Ramos (cell line): Measurements from ENCODE around the gene DHRS4L2.
"Not testable (repeated sequence)": the region's sequence is repeated elsewhere in the genome, so short reads cannot be mapped to it uniquely, and the experiment has no call there.

Experiments used
- in situ Hi-C: fragments of 300-500 bp; cut with MboI; formaldehyde crosslinking; loops from one replicate; pipeline ENCODE4 v1.14.3; 2022; ENCODE audit warnings: low sequenced_read_pairs; ENCODE audit not compliant: unreplicated experiment

Gene DHRS4L2

GRCh38 chr14:24011051-24011450 is 22.3 kb downstream of the DHRS4L2 start:
- in situ Hi-C loops = no loop called here

DNA sequence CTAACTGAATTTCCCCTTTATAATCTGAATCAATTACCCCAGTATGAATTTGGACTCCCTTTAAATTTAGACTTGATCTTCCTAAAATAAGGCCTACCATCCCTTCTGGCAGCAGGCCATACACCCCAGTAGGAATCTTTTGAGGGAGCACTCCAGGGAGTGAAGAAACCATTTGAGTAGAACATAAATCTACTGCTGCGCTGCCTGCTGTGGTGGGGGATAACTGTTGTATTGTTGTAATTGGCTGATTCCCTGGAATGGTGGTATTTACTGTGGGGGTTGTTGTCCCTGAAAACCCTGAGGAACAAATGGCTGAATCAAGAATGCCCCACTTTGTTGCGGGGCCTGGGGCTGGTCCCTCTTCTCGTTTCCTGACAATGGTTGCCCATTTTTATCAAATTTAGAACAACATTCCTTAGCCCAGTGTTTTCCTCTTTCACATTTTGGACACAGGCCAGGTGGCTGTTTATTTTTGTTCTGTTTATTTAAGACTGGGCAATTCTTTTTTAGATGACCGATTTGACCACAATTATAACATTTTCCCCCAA is 24.1 kb downstream of the DHRS4L2 start:
- in situ Hi-C loops = not testable (repeated sequence)

- in situ Hi-C loops = no loop called here
These were observed 25.2 kb downstream of the DHRS4L2 start for GRCh38 chr14:24013654-24014514.

- in situ Hi-C loops = loop anchor here (5.0 kb wide), 1 partner anchor 43 kb away; no protein-coding TSS in a partner anchor
These were observed 27.0 kb downstream of the DHRS4L2 start for GRCh38 chr14:24015745-24016144.

DNA sequence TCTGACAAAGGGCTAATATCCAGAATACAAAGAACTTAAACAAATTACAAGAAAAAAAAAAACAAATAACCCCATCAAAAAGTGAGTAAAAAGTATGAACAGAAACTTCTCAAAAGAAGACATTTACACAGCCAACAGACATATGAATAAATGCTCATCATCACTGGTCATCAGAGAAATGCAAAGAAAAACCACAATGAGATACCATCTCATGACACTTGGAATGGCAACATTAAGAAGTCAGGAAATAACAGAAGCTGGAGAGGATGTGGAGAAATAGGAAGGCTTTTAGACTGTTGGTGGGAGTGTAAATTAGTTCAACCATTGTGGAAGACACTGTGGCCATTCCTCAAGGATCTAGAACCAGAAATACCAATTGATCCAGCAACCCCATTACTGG is 30.2 kb downstream of the DHRS4L2 start:
- in situ Hi-C loops = loop anchor here (5.0 kb wide), 1 partner anchor 47 kb away; no protein-coding TSS in a partner anchor

- in situ Hi-C loops = loop anchor here (5.0 kb wide), 1 partner anchor 48 kb away; no protein-coding TSS in a partner anchor
These were observed 31.2 kb downstream of the DHRS4L2 start for GRCh38 chr14:24019944-24020343.

GRCh38 chr14:24020520-24020919 is 31.8 kb downstream of the DHRS4L2 start:
- in situ Hi-C loops = not testable (repeated sequence)

GRCh38 chr14:24024939-24025418 is 36.2 kb downstream of the DHRS4L2 start:
- in situ Hi-C loops = not testable (repeated sequence)

- in situ Hi-C loops = not testable (repeated sequence)
These were observed 41.0 kb downstream of the DHRS4L2 start for GRCh38 chr14:24029687-24030086.

GRCh38 chr14:24031331-24031730 is 42.6 kb downstream of the DHRS4L2 start:
- in situ Hi-C loops = not testable (repeated sequence)

- in situ Hi-C loops = no loop called here
These were observed 44.1 kb downstream of the DHRS4L2 start for GRCh38 chr14:24032727-24033418.

GRCh38 chr14:24035769-24036168 is 47.0 kb downstream of the DHRS4L2 start:
- in situ Hi-C loops = not testable (repeated sequence)

GRCh38 chr14:24036169-24036962 is 47.6 kb downstream of the DHRS4L2 start:
- in situ Hi-C loops = no loop called here

- in situ Hi-C loops = not testable (repeated sequence)
These were observed 48.4 kb downstream of the DHRS4L2 start for GRCh38 chr14:24036963-24037657.

- in situ Hi-C loops = no loop called here
These were observed 48.9 kb downstream of the DHRS4L2 start for GRCh38 chr14:24037658-24038037.

DNA sequence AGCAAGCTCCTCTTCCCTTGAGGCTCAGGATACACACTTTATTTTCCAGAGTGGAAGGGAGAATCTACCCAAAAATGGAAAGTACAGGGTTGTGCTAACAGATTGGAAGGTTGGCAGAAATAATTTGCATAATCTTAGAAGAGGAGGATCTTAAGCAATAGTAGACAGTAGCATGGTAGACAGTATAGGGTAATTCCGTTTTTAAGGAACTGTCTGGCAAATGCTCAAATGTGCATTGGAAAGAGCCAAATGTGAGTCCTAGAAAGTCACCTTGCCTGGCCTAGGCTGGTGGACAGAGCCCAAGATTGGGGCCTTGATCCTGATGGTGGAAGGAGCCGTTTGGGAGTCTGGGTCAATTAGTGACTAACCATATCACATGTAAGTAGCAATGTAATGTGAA is 50.0 kb downstream of the DHRS4L2 start:
- in situ Hi-C loops = no loop called here

DNA sequence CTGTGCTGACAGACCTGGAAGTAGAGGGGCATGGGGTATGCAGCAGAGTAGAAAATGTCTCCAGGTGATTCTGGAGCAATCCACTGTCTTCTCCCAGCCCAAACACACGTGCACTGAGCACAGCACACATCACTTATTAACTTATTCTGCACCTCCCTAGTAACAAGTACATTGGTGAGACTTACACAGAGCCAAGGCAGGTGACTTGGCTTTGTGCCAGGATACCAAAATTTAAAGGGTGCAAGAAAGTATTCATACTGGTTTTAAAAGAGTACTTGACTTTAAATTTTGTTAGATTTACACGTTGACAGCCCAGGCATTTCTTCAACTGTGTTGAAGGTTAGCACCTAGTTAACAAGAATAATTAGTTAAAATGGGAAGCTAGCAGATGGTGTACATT is 52.0 kb downstream of the DHRS4L2 start:
- in situ Hi-C loops = no loop called here

DNA sequence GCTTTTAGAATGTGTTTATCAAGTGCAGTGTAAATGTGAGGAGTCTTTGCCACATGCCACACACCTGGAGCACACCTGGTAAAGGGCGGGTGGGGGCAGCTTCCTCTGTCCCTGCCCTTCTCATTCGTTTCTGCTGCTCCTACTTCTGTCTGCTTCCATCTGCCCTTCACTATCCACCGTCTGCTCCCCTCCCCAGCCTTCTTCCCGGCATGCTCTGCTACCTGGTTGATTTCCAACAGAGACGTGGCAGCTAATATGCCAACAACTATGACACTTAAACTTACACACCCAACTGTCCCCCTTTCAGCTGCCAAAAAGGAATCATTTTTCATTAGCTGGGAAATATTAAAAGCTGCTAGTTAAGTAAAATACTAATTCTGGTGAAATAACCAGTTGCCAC is 54.0 kb downstream of the DHRS4L2 start:
- in situ Hi-C loops = no loop called here

- in situ Hi-C loops = not testable (repeated sequence)
These were observed 60.3 kb downstream of the DHRS4L2 start for GRCh38 chr14:24049002-24049401.
